B cell (primary cell): ENCODE measurements around the gene BABAM2. TPM values are rescaled to one million over a fixed set of nuclear protein-coding genes. Genes with fewer than 3 reads are reported as not detected.

ENCODE experiments used
- ATAC-seq: fragments of 200-7000 bp; cut with Tn5 transposase; one replicate; pipeline ENCODE4 v1.10.0; 2021; ENCODE audit warnings: low read depth, mild to moderate bottlenecking, moderate number of reproducible peaks, moderate library complexity
- CTCF ChIA-PET: fragments of 350-600 bp; sonication (Branson Sonifier 250); formaldehyde crosslinking; loops from one replicate; lab custom pipeline; 2021; ENCODE audit warnings: antibody characterized with exemption, inconsistent platforms; lab: Charles Lee
- POLR2A ChIA-PET: fragments of 350-600 bp; sonication (Branson Sonifier 250); formaldehyde crosslinking; loops from one replicate; lab custom pipeline; 2021; ENCODE audit warnings: antibody characterized with exemption; lab: Charles Lee
- DNase-seq: peaks from one replicate; pipeline ENCODE4 v3.0.0; 2013
- H2AFZ ChIP-seq: 2 replicates; pipeline ENCODE4 v1.6.1; 2012; ENCODE audit warnings: mild to moderate bottlenecking, low read depth, low read length; ENCODE audit not compliant: insufficient read depth, poor library complexity, severe bottlenecking
- H3K27ac ChIP-seq, 2 donors: 1 replicate in 1 of 2; 2 replicates in 1 of 2; pipeline ENCODE4 v1.5.1; 2012 to 2013; ENCODE audit warnings: low read length in 2 of 2, mild to moderate bottlenecking in 2 of 2, moderate library complexity in 1 of 2
- H3K27me3 ChIP-seq, 4 experiments: fragments of 200-600 bp in 1 of 4; sonication (generic) in 1 of 4; replicated peaks in 1 of 4; 1 replicate in 2 of 4; 2 replicates in 2 of 4; pipeline versions ENCODE4 v1.6.1 to v1.7.0; 2013 to 2016; ENCODE audit warnings: low read length in 3 of 4, mild to moderate bottlenecking in 2 of 4, mixed read lengths in 1 of 4, moderate library complexity in 1 of 4; ENCODE audit not compliant: insufficient read depth in 4 of 4, control insufficient read depth in 3 of 4; ENCODE audit errors: control extremely low read depth in 1 of 4
- H3K36me3 ChIP-seq, 2 experiments: replicated peaks in 1 of 2; 1 replicate in 1 of 2; 2 replicates in 1 of 2; pipeline versions ENCODE4 v1.6.1 to v1.7.1; 2013; ENCODE audit warnings: low read length in 1 of 2; ENCODE audit not compliant: insufficient read depth in 2 of 2, control insufficient read depth in 1 of 2; ENCODE audit errors: control extremely low read depth in 1 of 2, extremely low read depth in 1 of 2
- H3K4me1 ChIP-seq, 2 donors: fragments of 200-600 bp in 1 of 2; sonication (generic) in 1 of 2; 1 replicate in 1 of 2; 2 replicates in 1 of 2; pipeline versions ENCODE4 v1.5.1 to v1.6.1; 2013 to 2017; ENCODE audit warnings: low read length in 2 of 2; ENCODE audit not compliant: control insufficient read depth in 2 of 2, insufficient read depth in 2 of 2
- H3K4me2 ChIP-seq: replicated peaks from 2 replicates; pipeline ENCODE3; 2012; ENCODE audit warnings: mild to moderate bottlenecking, low read depth, low read length; ENCODE audit not compliant: poor library complexity, severe bottlenecking
- H3K4me3 ChIP-seq, 5 experiments: fragments of 200-600 bp in 1 of 5; sonication (generic) in 1 of 5; 1 replicate in 3 of 5; 2 replicates in 2 of 5; pipeline versions ENCODE4 v1.5.1 to v1.7.0; 2011 to 2016; ENCODE audit warnings: low read length in 4 of 5, mild to moderate bottlenecking in 4 of 5, low read depth in 2 of 5, control low read depth in 1 of 5, moderate library complexity in 1 of 5; ENCODE audit not compliant: insufficient read depth in 1 of 5; ENCODE audit errors: control extremely low read depth in 1 of 5, extremely low read depth in 1 of 5
- H3K79me2 ChIP-seq: fragments of 200-600 bp; sonication (generic); one replicate; pipeline ENCODE4 v1.6.0; 2016; ENCODE audit warnings: low read length; ENCODE audit not compliant: control insufficient read depth, insufficient read depth
- H3K9ac ChIP-seq: fragments of 200-600 bp; sonication (generic); 2 replicates; pipeline ENCODE4 v1.6.1; 2017; ENCODE audit warnings: mild to moderate bottlenecking, low read length, moderate library complexity
- H3K9me3 ChIP-seq, 3 donors: one replicate each; pipeline versions ENCODE4 v1.6.1 to v1.7.1; 2013; ENCODE audit warnings: low read length in 2 of 3; ENCODE audit not compliant: control insufficient read depth in 2 of 3, insufficient read depth in 1 of 3; ENCODE audit errors: control extremely low read depth in 1 of 3
- H4K20me1 ChIP-seq: 2 replicates; pipeline ENCODE4 v1.6.0; 2012; ENCODE audit warnings: mild to moderate bottlenecking, low read length; ENCODE audit not compliant: insufficient read depth, control insufficient read depth, poor library complexity, severe bottlenecking
- H3K27ac Mint-ChIP-seq: one replicate; pipeline ENCODE4 v1.8.0; 2021; ENCODE audit warnings: mixed read lengths
- H3K27me3 Mint-ChIP-seq: one replicate; pipeline ENCODE4 v1.8.0; 2021; ENCODE audit warnings: mixed read lengths
- H3K4me1 Mint-ChIP-seq: one replicate; pipeline ENCODE4 v1.8.0; 2021; ENCODE audit warnings: mixed read lengths
- H3K4me3 Mint-ChIP-seq: one replicate; pipeline ENCODE4 v1.8.0; 2021; ENCODE audit warnings: mixed read lengths
- H3K9me3 Mint-ChIP-seq: one replicate; pipeline ENCODE4 v1.8.0; 2022; ENCODE audit warnings: mixed read lengths; ENCODE audit not compliant: insufficient read depth
- EZH2 ChIP-seq: IDR thresholded peaks from 2 replicates; pipeline ENCODE4 v1.6.1; 2012; ENCODE audit warnings: borderline replicate concordance, low read depth, mild to moderate bottlenecking, moderate library complexity, low read length; ENCODE audit not compliant: insufficient read depth, poor library complexity, severe bottlenecking
- WGBS: methylation state at CpG from one replicate; pipeline ENCODE4 v1.1.5; 2013; ENCODE audit warnings: missing lambda C conversion rate; ENCODE audit not compliant: insufficient coverage; 5-methylcytosine and 5-hydroxymethylcytosine counted together
- intact Hi-C: fragments of 100-400 bp; cut with micrococcal nuclease; formaldehyde crosslinking; loops from one replicate; pipeline ENCODE4 v1.10.0; 2022
- polyA plus RNA-seq: library from polyadenylated mRNA; depleted of rRNA; stranded (reverse); fragments of >200 nt; gene quantifications from 2 replicates; pipeline ENCODE4 v1.2.3, GENCODE V29; 2012
- total RNA-seq, 2 donors: library from RNA; stranded (reverse); fragments of 120-200 nt in 1 of 2; gene quantifications; 1 replicate in 1 of 2; 2 replicates in 1 of 2; pipeline versions ENCODE4 v1.2.3 to v1.2.4, GENCODE V29; 2013 to 2022
- TF ChIP-seq, protein P1 (sequence below): fragments of 200-600 bp; IDR thresholded peaks from one replicate; pipeline ENCODE4 v1.8.0; 2022; ENCODE audit warnings: antibody characterized with exemption, mild to moderate bottlenecking

BABAM2 gene
- total and polyA plus RNA-seq, 2 donors (not counting 1 experiment from before 2014, with no cell fraction given), result 22.3 to 69.6 TPM

DNA sequence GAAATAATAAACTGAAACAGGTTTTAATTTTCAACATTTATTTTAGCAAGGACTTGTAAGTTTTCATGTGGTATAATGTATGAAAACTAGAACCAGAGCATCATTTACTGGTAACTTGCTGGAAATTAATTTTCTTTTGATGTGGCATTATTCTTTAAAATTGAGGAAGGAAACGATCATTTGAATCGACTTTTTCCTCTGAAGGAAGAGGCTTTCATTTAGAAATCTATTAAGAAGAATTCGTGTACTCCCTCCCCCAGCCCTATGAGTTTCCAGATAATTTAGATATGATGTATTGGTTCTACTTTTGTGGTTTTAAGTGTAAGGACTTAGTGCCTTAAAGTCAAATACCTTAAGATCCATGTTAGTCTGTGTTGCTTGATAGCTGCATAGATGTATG lies 2.5 kb downstream of the BABAM2 start:
- Mint-ChIP-seq H3K4me1 (peaks cover 68% of the 10 kb centered on the region), H3K9me3 (no peaks in the 10 kb centered on the region), H3K27me3 (peaks cover 3% of the 10 kb centered on the region), H3K4me3 (peak overlapping the region; percentile 23), H3K27ac (no peak overlapping the region)
- Histone ChIP-seq H3K9me3 (no peaks in the 10 kb centered on the region), H4K20me1 (no peaks in the 10 kb centered on the region), H3K27me3 (no peaks in the 10 kb centered on the region), H3K4me2 (no peak overlapping the region), H3K36me3 (peaks cover 8 to 18% of the 10 kb centered on the region in 2 experiments), H3K9ac (no peak overlapping the region), H3K27ac (no peak overlapping the region), H3K79me2 (peaks cover 33% of the 10 kb centered on the region), H3K4me3 (no peak overlapping the region), H3K4me1 (peaks cover 20 to 22% of the 10 kb centered on the region in 2 donors), H2AFZ (no peak overlapping the region)
- TF ChIP-seq, protein P1, sequence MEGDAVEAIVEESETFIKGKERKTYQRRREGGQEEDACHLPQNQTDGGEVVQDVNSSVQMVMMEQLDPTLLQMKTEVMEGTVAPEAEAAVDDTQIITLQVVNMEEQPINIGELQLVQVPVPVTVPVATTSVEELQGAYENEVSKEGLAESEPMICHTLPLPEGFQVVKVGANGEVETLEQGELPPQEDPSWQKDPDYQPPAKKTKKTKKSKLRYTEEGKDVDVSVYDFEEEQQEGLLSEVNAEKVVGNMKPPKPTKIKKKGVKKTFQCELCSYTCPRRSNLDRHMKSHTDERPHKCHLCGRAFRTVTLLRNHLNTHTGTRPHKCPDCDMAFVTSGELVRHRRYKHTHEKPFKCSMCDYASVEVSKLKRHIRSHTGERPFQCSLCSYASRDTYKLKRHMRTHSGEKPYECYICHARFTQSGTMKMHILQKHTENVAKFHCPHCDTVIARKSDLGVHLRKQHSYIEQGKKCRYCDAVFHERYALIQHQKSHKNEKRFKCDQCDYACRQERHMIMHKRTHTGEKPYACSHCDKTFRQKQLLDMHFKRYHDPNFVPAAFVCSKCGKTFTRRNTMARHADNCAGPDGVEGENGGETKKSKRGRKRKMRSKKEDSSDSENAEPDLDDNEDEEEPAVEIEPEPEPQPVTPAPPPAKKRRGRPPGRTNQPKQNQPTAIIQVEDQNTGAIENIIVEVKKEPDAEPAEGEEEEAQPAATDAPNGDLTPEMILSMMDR, result no peak
- TF ChIP-seq EZH2, result no peak
- no CpG with 5 or more reads among the region's 3 CpGs for WGBS
- ChIA-PET POLR2A (interaction anchor here (0.5 kb wide), 1 partner anchor 8 kb away, joined by 4 read pairs; no protein-coding TSS in a partner anchor), CTCF (no interaction called here)
- intact Hi-C loops, result loop anchor here (5.0 to 10.0 kb wide), 2 partner anchors 859 to 1108 kb away; partner anchors contain the start of genes CENPA and PPP1CB
- DNase-seq (peak; percentile 19), ATAC-seq (no peak)

DNA sequence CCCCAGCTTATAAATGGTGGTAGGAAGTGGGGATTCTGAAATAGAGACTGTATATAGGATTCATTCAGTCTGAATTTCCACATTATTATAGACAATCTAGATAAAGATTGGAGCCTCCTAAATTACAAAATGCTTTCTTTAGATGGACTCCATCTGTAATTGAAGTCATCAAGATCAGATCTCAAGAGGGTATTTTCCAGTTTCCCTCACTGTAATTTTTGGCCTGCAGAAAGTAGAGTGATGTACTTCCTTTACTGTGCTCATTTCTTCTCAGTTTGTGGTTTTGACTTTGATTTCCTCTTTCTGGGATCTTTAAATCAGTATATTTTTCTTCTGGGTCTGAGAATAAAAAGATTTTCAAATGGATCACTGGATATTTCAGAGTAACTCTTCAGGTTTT lies 7.2 kb downstream of the BABAM2 start:
- ATAC-seq (peak; percentile 57), DNase-seq (peak; percentile 58)
- no peaks in the 10 kb centered on the region for H3K9me3 ChIP-seq
- peaks cover 2 to 13% of the 10 kb centered on the region in 2 donors for H3K4me1 ChIP-seq
- no peak overlapping the region for H3K4me3 ChIP-seq
- Mint-ChIP-seq H3K4me1 (peaks cover 35% of the 10 kb centered on the region), H3K27ac (peak overlapping the region; percentile 77), H3K4me3 (peak overlapping the region; percentile 71), H3K9me3 (no peaks in the 10 kb centered on the region), H3K27me3 (no peaks in the 10 kb centered on the region)
- no peak overlapping the region for H3K9ac ChIP-seq
- TF ChIP-seq EZH2, result no peak
- TF ChIP-seq, protein P1, result no peak
- peaks cover 38% of the 10 kb centered on the region for H3K79me2 ChIP-seq
- ChIA-PET CTCF (no interaction called here), POLR2A (no interaction called here)
- no peaks in the 10 kb centered on the region for H3K27me3 ChIP-seq
- intact Hi-C loops, result loop anchor here (10.0 kb wide), 1 partner anchor 1113 kb away; the partner anchor contains the start of gene CENPA
- peaks cover 8 to 22% of the 10 kb centered on the region in 2 experiments for H3K36me3 ChIP-seq
- H2AFZ ChIP-seq, result no peak overlapping the region
- no peaks in the 10 kb centered on the region for H4K20me1 ChIP-seq
- peak overlapping the region; percentile 20 to 76 for H3K27ac ChIP-seq
- no peak overlapping the region for H3K4me2 ChIP-seq
